SK-N-DZ (cell line): ENCODE measurements around the gene VIT.

ENCODE experiments used
- DNase-seq: peaks from one replicate; pipeline ENCODE4 v3.0.0-alpha.2; 2015; ENCODE audit warnings: low spot score

Gene VIT

GRCh38 chr2:36857713-36858112 is 161.2 kb downstream of the VIT start:
- DNase-seq: no peak

- DNase-seq: no peak
Measured at GRCh38 chr2:36858551-36859365, 162.3 kb downstream of the VIT start.

- no peak for DNase-seq
Measured at GRCh38 chr2:36859366-36859792, 162.9 kb downstream of the VIT start.

GRCh38 chr2:36861896-36862295 is 165.4 kb downstream of the VIT start:
- no peak for DNase-seq
